Measurements from ENCODE around the gene CBY1. TPM values are rescaled to one million over a fixed set of nuclear protein-coding genes. Genes with fewer than 3 reads are reported as not detected.

The CBY1 gene
- total RNA-seq, 1 donor from 2014 or later = 11.1 TPM

- intact Hi-C loops (cut with micrococcal nuclease) = loop anchor here (1.0 to 2.0 kb wide), 2 partner anchors 18 to 1477 kb away; partner anchors contain the start of genes TNRC6B and TOMM22
Measured at GRCh38 chr22:38699784-38700183, 43.3 kb downstream of the CBY1 start.

DNA sequence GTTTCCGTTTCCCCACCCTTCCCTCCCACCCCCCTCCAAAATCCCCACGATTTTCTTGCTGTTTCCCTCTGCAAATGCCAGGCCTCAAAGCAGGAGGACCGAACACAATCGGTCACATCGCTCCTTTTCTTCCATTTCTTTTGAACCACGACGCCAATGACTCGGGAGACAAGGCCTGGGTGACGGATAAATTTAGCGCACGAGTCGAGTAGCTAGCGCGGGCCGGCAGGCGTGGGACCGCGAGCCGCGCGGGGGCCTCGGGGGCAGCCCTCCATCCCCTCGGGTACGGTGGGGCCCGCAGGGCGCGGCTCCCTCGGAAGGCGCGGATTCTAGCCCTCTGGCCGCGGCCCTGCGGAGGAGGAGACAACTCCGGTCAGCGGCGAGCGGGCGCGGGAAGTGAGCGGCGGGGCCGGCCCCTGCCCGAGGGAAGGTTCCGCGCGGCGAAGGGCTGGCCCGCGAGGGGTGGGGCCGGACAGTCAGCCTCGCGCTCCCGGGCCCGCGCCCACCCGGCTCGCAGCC lies 43.9 kb downstream of the CBY1 start:
- intact Hi-C loops (cut with micrococcal nuclease) = loop anchor here (1.0 to 2.0 kb wide), 2 partner anchors 19 to 1476 kb away; partner anchors contain the start of genes TNRC6B and TOMM22

DNA sequence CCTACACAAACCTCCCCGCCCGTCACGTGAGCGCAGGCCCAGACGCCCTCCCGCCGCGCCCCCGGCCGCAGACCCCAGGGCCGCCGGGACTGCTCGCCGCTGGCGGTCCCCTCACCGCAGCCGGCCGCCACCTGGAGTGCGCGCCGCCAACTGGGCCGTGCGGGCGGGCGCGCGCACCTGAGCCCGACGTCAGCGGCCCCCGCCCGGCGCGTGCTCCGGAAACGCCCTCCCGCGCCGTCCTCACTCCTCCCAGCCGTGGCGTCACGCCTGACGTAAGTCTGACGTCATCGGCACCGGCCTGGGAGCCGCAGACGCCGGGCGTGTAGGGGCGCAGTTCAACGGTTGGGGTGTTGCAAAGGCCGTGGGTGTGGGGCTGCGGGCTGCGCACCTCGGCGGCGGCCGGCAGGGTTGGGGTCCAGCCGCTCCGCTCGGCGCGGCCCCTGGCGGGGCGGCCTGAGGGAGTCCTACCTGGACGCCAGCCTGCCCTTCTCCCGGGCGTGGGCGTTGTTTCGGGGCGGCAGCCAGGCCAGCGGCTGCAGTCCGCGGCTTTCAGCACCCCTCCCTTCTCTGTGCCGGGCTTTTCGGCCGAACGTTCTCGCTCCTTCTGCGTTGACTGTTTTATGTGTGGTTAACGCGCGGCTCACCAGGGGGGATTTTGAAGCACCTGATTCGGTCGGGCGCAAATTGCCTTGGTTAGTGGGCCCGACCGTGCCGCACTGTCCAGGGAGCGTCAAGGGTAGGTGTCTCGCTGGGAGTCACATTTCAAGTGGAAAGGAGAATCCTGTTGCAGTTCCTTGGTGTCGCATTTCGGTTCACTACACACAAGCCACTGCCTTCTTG lies 44.6 kb downstream of the CBY1 start, which contains the start of gene JOSD1:
JOSD1 (minus strand) TSS at position 155 of the 840 bp plus-strand sequence. CDS start 956 bp downstream, outside the sequence.
- intact Hi-C loops (cut with micrococcal nuclease) = loop anchor here (1.0 to 2.0 kb wide), 4 partner anchors 20 to 1476 kb away; partner anchors contain the start of genes CBY1, DDX17, FAM227A and TNRC6B

GRCh38 chr22:38704654-38705234 lies 48.3 kb downstream of the CBY1 start:
- intact Hi-C loops (cut with micrococcal nuclease) = loop anchor here (1.0 to 5.0 kb wide), 16 partner anchors 23 to 818 kb away; partner anchors contain the start of genes ATF4, CBX6, CBX7 and CBY1

- intact Hi-C loops (cut with micrococcal nuclease) = loop anchor here (1.0 to 5.0 kb wide), 16 partner anchors 24 to 817 kb away; partner anchors contain the start of genes ATF4, CBX6, CBX7 and CBY1
Measured at GRCh38 chr22:38705235-38706100, 49.0 kb downstream of the CBY1 start, which contains the start of gene GTPBP1. Gene GTPBP1, plus strand, starts transcription at chr22:38705944. Its CDS starts 12 bp downstream, at chr22:38705956.

- intact Hi-C loops (cut with micrococcal nuclease) = loop anchor here (5.0 kb wide), 3 partner anchors 309 to 816 kb away; partner anchors contain the start of genes ATF4 and TMEM184B
Measured at GRCh38 chr22:38706101-38706900, 49.9 kb downstream of the CBY1 start.

DNA sequence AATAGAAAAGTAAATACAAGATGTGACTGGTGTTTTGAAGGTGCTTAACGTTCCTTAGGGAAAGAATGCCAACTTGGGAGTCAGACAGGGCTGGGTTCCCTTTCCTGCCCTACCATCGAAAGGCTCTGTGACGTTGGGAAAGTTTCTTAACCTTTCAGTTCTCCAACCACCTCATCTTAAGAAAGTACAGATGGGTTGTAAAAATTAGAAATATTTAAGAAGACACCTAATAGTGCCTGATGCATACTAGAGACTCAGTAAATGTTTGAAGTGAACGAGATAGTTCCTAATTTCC lies 50.4 kb downstream of the CBY1 start:
- intact Hi-C loops (cut with micrococcal nuclease) = loop anchor here (5.0 kb wide), 3 partner anchors 310 to 815 kb away; partner anchors contain the start of genes ATF4 and TMEM184B

- intact Hi-C loops (cut with micrococcal nuclease) = loop anchor here (5.0 kb wide), 3 partner anchors 310 to 815 kb away; partner anchors contain the start of genes ATF4 and TMEM184B
Measured at GRCh38 chr22:38707346-38707745, 50.9 kb downstream of the CBY1 start.

- intact Hi-C loops (cut with micrococcal nuclease) = loop anchor here (5.0 kb wide), 3 partner anchors 311 to 814 kb away; partner anchors contain the start of genes ATF4 and TMEM184B
Measured at GRCh38 chr22:38707984-38708383, 51.5 kb downstream of the CBY1 start.

- intact Hi-C loops (cut with micrococcal nuclease) = loop anchor here (5.0 kb wide), 3 partner anchors 312 to 813 kb away; partner anchors contain the start of genes ATF4 and TMEM184B
Measured at GRCh38 chr22:38709306-38709705, 52.9 kb downstream of the CBY1 start.

DNA sequence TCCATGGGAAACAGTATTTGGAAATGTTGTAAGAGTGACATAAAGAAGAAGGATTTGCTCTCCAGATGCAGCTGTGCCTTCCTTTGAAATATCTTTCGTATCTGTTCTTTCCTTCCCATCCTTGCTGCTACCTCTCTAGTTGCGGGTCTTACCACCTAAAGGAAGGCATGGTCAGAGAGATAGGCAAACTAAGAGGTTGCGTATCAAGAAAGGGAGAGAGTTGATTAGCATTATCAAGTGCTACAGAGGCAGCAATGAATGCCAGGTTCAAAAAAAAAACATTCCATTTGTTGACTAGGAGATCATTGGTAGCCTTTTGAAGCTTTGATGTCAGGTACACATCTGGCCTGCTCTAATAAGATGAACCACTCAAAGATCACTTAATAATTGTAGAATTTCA lies 53.9 kb downstream of the CBY1 start:
- intact Hi-C loops (cut with micrococcal nuclease) = no loop called here

GRCh38 chr22:38710866-38711265 lies 54.4 kb downstream of the CBY1 start:
- intact Hi-C loops (cut with micrococcal nuclease) = no loop called here

GRCh38 chr22:38712486-38713207 lies 56.2 kb downstream of the CBY1 start:
- intact Hi-C loops (cut with micrococcal nuclease) = no loop called here

DNA sequence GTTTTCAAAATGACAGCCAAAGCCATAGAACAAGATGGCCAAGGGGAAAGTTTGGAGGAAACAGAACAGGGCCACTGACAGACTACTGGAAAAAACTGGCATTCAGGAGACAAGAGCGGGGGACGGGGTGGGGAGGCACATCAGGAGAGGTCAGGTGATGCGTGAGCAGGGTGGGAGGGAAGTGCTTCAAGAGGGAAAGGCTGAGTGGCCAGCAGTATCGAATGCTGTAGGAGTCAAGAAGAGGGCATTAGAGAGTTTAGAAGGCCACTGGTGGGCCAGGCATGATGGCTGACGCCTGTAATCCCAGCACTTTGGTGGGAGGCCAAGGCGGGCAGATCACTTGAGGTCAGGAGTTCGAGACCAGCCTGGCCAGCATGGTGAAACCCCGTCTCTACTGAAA lies 57.5 kb downstream of the CBY1 start:
- intact Hi-C loops (cut with micrococcal nuclease) = no loop called here

DNA sequence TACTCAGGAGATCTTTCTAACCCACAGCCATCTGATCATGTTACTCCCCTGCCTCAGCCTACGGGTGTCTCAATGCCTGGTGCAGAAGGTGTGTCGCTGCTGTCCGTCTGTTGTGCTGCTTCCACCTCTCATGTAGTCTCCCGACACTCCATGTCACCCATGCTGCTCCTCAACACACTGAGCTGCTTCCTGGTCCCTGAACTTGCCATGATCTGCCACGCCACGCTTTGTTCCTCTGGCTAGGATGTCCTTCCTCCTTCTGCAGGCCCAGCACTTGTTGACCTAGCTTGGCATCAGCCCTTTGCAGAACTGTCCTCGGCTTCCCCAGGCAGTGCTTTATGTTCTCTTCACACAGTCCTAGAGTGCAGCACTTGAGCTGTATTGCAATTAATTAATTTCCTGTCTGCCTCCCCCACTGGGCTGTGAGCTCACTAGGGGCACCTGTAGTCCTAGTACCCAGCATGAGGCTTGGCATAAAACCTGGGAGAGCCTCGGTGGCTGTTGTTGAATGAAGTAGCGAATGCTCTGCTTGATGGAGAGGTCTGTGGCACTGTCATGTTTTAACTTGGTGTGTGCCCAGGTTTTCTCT lies 58.8 kb downstream of the CBY1 start:
- intact Hi-C loops (cut with micrococcal nuclease) = no loop called here

GRCh38 chr22:38715852-38716251 lies 59.4 kb downstream of the CBY1 start:
- intact Hi-C loops (cut with micrococcal nuclease) = no loop called here

GRCh38 chr22:38716271-38716670 lies 59.8 kb downstream of the CBY1 start:
- intact Hi-C loops (cut with micrococcal nuclease) = no loop called here

- intact Hi-C loops (cut with micrococcal nuclease) = no loop called here
Measured at GRCh38 chr22:38716826-38717225, 60.4 kb downstream of the CBY1 start.

GRCh38 chr22:38717244-38717643 lies 60.8 kb downstream of the CBY1 start:
- intact Hi-C loops (cut with micrococcal nuclease) = no loop called here

Data from T-helper 1 cell treated with Interleukin-12 subunit alpha and Interleukin-12 subunit beta and Interleukin-4 antibody, amounts not matched to agents 30 ng/mL and 1 ng/mL, for 36 hours (primary cell).